ENCODE measurements around the gene TDP2. TPM values are rescaled to one million over a fixed set of nuclear protein-coding genes. Genes with fewer than 3 reads are reported as not detected.
"Not testable (repeated sequence)": the region's sequence is repeated elsewhere in the genome, so short reads cannot be mapped to it uniquely, and the experiment has no call there.

Gene TDP2
- total and polyA plus RNA-seq, 12 donors = 20.0 to 30.9 (median 24.3) TPM

DNA sequence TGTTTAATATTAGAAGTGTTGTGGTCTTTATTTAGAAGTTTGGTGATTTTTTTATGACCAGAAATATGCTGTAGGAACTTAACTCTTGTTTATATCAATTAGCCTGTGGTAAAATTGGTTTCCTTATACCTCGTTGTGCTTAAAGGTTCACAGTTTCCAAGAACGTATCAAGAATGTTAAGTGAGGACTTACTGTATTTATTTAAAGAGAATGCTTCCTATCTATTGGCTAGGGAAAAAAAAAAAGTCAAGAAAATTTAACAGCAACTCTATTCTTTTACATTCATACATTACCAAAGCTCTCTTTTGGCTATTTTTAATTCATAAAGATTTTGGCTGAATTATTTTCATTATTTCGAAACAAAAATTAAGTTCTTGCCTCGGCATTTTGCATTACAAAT is 22.3 kb downstream of the TDP2 start:
- H3K4me3 ChIP-seq = no peak overlapping the region
- H3K27me3 ChIP-seq = peaks cover 0 to 40% (median 21%) of the 10 kb centered on the region in 7 donors
- H3K4me1 ChIP-seq = peaks cover 0 to 10% (median 5%) of the 10 kb centered on the region in 9 donors
- H3K27ac ChIP-seq = no peak overlapping the region
- WGBS, 2 donors = 81 to 84% methylated on average over 4 of the region's 4 CpGs
- H3K9me3 ChIP-seq = peaks cover 0 to 2% (median 0%) of the 10 kb centered on the region in 11 donors
- DNase-seq = no peak
- peaks cover 0 to 5% (median 0%) of the 10 kb centered on the region in 9 donors for H3K36me3 ChIP-seq
- TF ChIP-seq, protein P1, sequence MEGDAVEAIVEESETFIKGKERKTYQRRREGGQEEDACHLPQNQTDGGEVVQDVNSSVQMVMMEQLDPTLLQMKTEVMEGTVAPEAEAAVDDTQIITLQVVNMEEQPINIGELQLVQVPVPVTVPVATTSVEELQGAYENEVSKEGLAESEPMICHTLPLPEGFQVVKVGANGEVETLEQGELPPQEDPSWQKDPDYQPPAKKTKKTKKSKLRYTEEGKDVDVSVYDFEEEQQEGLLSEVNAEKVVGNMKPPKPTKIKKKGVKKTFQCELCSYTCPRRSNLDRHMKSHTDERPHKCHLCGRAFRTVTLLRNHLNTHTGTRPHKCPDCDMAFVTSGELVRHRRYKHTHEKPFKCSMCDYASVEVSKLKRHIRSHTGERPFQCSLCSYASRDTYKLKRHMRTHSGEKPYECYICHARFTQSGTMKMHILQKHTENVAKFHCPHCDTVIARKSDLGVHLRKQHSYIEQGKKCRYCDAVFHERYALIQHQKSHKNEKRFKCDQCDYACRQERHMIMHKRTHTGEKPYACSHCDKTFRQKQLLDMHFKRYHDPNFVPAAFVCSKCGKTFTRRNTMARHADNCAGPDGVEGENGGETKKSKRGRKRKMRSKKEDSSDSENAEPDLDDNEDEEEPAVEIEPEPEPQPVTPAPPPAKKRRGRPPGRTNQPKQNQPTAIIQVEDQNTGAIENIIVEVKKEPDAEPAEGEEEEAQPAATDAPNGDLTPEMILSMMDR (IDR thresholded peaks at IDR 0.05) = no peak
- ATAC-seq = no peak
- intact Hi-C loops (cut with DNase I) = no loop called here

DNA sequence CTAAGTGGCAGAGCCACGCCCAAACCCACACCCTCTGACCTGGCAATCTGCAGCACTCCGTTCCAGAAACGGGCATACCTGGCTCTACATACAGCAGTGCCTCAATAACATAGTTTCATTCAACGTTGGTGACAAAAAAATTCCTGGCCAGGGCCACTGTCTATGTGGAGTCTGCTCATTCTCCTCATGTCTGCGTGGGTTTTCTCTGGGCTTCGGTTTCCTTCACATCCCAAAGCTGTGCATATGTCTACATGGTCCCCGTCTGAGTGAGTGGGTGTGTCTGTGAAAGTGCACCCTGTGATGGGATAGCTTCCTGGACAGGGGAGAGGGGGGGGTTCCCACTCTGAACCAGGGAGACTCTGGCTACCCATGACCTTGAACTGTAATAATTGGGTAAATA is 22.8 kb downstream of the TDP2 start:
- Histone ChIP-seq H3K4me1 (peaks cover 0 to 10% (median 5%) of the 10 kb centered on the region in 9 donors), H3K36me3 (peaks cover 0 to under 1% (median 0%) of the 10 kb centered on the region in 9 donors), H3K9me3 (peaks cover 0 to 7% (median 0%) of the 10 kb centered on the region in 11 donors), H3K27ac (no peak overlapping the region), H3K27me3 (peaks cover 0 to 44% (median 21%) of the 10 kb centered on the region in 7 donors), H3K4me3 (no peak overlapping the region)
- intact Hi-C loops (cut with DNase I) = no loop called here
- WGBS, 2 donors = 78 to 82% methylated on average over 7 of the region's 7 CpGs
- ATAC-seq (no peak), DNase-seq (no peak)
- TF ChIP-seq, protein P1 (IDR thresholded peaks at IDR 0.05) = no peak

DNA sequence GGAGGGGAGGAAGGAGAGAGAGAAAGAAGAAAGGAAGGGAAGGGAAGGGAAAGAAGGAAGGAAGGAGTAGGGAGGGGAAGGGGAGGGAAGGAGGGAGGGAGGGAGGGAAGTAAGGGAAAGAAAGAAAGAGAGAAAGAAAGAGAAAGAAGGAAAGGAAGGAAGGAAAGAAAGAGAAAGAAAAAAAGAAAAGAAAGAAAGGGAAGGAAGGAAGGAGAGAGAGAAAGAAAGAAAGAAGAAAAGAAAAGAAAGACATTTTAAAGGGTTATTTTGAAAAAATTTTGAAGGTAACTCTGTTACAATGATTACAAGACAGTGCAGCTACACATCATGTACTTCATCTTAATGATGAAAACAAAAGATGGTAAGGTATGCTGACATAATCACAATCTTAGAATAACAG is 24.6 kb downstream of the TDP2 start:
- intact Hi-C loops (cut with DNase I) = no loop called here
- TF ChIP-seq, protein P1 (IDR thresholded peaks at IDR 0.05) = no peak
- H3K27me3 ChIP-seq = peaks cover 0 to 44% (median 21%) of the 10 kb centered on the region in 7 donors

DNA sequence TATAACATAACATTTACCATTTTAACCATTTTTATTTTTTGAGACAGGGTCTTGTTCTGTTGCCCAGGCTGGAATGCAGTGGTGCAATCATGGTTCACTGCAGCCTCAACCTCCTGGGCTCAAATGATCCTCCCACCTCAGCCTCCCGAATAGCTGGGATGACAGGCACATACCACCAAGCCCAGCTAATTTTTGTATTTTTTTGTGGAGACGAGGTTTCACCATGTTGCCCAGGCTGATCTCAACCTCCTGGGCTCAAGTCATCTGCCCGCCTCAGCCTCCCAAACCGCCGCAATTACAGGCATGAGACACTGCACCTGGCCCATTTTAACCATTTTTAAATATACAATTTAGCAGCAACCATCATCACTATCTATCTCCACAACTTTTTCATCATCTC is 26.1 kb downstream of the TDP2 start:
- H3K27me3 ChIP-seq = peaks cover 0 to 45% (median 21%) of the 10 kb centered on the region in 7 donors
- DNase-seq; H3K36me3 ChIP-seq; H3K4me3 ChIP-seq; H3K4me1 ChIP-seq; intact Hi-C loops (cut with DNase I); H3K27ac ChIP-seq; ATAC-seq: not testable (repeated sequence)
- peaks cover 0 to 28% (median 0%) of the 10 kb centered on the region in 11 donors for H3K9me3 ChIP-seq
- WGBS, 2 donors = 89% methylated on average over 5 of the region's 5 CpGs

More for the DNA sequence above, 24.6 kb downstream of the TDP2 start:
- no peak for ATAC-seq
- no peak for DNase-seq
- Histone ChIP-seq H3K27ac (no peak overlapping the region), H3K9me3 (peaks cover 0 to 14% (median 0%) of the 10 kb centered on the region in 11 donors), H3K4me1 (peaks cover 0 to 10% (median 5%) of the 10 kb centered on the region in 9 donors), H3K36me3 (no peaks in the 10 kb centered on the region), H3K4me3 (no peak overlapping the region)

DNA sequence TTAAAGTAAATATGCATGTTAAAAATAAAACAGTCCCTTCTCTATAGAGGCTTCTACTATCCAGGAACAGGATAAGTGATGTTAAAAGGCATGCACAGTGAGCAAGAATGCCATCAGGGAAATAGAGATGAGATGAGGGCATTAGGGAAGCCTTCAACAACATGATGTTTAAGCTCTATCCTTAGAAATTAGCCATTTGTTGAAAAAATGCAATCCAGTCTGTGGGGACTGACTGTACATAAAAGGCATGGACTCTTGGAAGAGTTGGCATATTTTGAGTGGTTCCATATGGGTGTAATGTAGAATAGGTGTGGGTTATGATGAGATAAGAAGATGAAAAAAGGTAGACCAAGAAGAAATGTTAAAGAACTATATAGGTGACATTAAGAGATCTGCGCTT is 26.5 kb downstream of the TDP2 start:
- H3K27ac ChIP-seq = no peak overlapping the region
- 90 to 98% methylated on average over 1 of the region's 1 CpG for WGBS, 2 donors
- TF ChIP-seq, protein P1 (IDR thresholded peaks at IDR 0.05) = no peak
- ATAC-seq = no peak
- H3K36me3 ChIP-seq = no peaks in the 10 kb centered on the region
- no peak overlapping the region for H3K4me3 ChIP-seq
- peaks cover 0 to 50% (median 21%) of the 10 kb centered on the region in 7 donors for H3K27me3 ChIP-seq
- intact Hi-C loops (cut with DNase I) = no loop called here
- peaks cover 0 to 1% (median 0%) of the 10 kb centered on the region in 9 donors for H3K4me1 ChIP-seq
- peaks cover 0 to 33% (median 0%) of the 10 kb centered on the region in 11 donors for H3K9me3 ChIP-seq
- no peak for DNase-seq

Measured in heart right ventricle (tissue), 16 donors.